ENCODE data around the gene PTBP1. TPM values are rescaled to one million over a fixed set of nuclear protein-coding genes. Genes with fewer than 3 reads are reported as not detected.

The PTBP1 gene
- total and polyA plus RNA-seq, 2 of the 13 experiments (the other 11 are each of a cell fraction or from before 2014, with no cell fraction given): 195 to 288 TPM

DNA sequence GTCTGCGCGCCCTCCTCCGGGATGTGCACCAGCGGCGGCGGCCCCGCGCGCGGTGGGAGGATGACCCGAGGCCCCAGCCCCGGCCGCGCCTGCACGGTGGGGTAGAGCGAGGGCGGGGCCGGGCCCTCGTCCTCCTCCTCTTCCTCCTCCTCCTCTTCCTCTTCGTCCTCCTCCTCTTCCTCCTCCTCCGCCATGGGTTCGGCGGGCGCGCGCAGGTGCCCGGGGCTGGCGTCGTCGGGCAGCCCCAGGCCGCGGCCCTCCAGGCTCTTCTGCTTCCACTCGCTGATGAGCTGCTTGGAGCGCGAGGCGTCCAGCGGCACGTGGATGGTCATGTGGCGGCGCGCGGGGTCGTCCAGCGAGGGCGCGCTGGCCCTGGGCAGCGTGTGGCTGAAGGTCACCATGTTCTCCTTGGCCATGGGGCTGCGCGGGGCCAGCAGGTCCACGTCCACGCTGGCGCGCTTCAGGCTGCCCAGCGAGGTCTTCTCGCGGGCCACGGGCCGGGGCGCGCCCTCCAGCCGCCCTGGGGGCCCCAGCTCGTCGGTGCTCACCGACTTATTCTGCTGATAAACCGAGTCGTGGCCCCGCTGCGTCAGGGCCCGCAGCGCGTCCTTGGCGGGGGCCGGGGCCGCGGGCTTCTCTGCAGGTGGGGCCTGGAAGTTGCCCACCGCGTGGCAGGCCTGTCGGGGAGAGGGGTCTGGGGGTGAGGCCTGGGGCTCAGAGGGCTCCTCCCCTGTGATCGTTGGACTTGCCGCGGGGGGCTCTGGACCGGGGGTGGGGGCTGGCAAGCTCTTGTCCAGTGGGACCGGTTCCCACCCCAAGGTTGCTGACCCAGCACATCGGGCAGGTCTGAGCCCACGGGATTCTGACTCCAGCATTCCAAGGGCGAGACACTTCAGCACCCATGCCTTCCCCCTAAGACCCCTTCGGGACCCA, 16.2 kb downstream of the PTBP1 start (continued):
- TF ChIP-seq PBX2 (CRISPR knock-in tag; IDR thresholded peaks at IDR 0.05) (no peak), ZNF512 (CRISPR knock-in tag; IDR thresholded peaks at IDR 0.05) (no peak), POLR2AphosphoS2 (IDR thresholded peaks at IDR 0.05; ENCODE audit: low read depth, low read length) (peak; percentile 34; the same call in 1 of the 2 replicates), AKNA (CRISPR knock-in tag; IDR thresholded peaks at IDR 0.05; ENCODE audit: borderline replicate concordance) (no peak), ZNF776 (CRISPR knock-in tag; IDR thresholded peaks at IDR 0.05) (no peak), ZNF687 (CRISPR knock-in tag; IDR thresholded peaks at IDR 0.05) (no peak), HOXA7 (CRISPR knock-in tag; IDR thresholded peaks at IDR 0.05) (no peak), ZBTB1 (CRISPR knock-in tag; IDR thresholded peaks at IDR 0.05; ENCODE audit: borderline replicate concordance) (no peak), ZNF331 (CRISPR knock-in tag; IDR thresholded peaks at IDR 0.05) (no peak), PHB2 (IDR thresholded peaks at IDR 0.05; ENCODE audit: partially characterized antibody) (no peak), HNRNPL (IDR thresholded peaks at IDR 0.05; ENCODE audit: low read depth, low read length) (no peak), ZNF333 (CRISPR knock-in tag; IDR thresholded peaks at IDR 0.05; ENCODE audit: borderline replicate concordance) (no peak), TAF1 (CRISPR knock-in tag; IDR thresholded peaks at IDR 0.05) (no peak), ZNF441 (CRISPR knock-in tag; IDR thresholded peaks at IDR 0.05; ENCODE audit: borderline replicate concordance) (no peak), LBX2 (CRISPR knock-in tag; IDR thresholded peaks at IDR 0.05; ENCODE audit: borderline replicate concordance) (no peak), CREM (IDR thresholded peaks at IDR 0.05) (no peak), CREM (CRISPR knock-in tag; IDR thresholded peaks at IDR 0.05) (no peak)
